CD14-positive monocyte (primary cell): ENCODE data around the gene KLHL34. TPM values are rescaled to one million over a fixed set of nuclear protein-coding genes. Genes with fewer than 3 reads are reported as not detected.

Experiments used
- DNase-seq, 3 donors: peaks; one replicate each; pipeline ENCODE4 v3.0.0-alpha.2; 2011 to 2022
- H2AFZ ChIP-seq: 2 replicates; pipeline ENCODE4 v1.6.0; 2012; ENCODE audit warnings: mild to moderate bottlenecking, low read depth, low read length, inconsistent platforms; ENCODE audit not compliant: insufficient read depth, poor library complexity, severe bottlenecking
- H3K27ac ChIP-seq, 2 donors: 1 replicate in 1 of 2; 2 replicates in 1 of 2; pipeline ENCODE4 v1.5.1; 2012 to 2013; ENCODE audit warnings: low read length in 2 of 2, control low read depth in 1 of 2, inconsistent platforms in 1 of 2, low read depth in 1 of 2, mild to moderate bottlenecking in 1 of 2
- H3K27me3 ChIP-seq, 2 donors: one replicate each; pipeline versions ENCODE4 v1.6.0 to v1.6.1; 2011 to 2013; ENCODE audit warnings: low read length in 2 of 2; ENCODE audit not compliant: control insufficient read depth in 2 of 2, insufficient read depth in 2 of 2
- H3K36me3 ChIP-seq, 2 donors: replicated peaks in 1 of 2; 1 replicate in 1 of 2; 2 replicates in 1 of 2; pipeline versions ENCODE4 v1.5.1 to v1.6.1; 2012 to 2013; ENCODE audit warnings: low read length in 2 of 2, control low read depth in 1 of 2, inconsistent platforms in 1 of 2, mild to moderate bottlenecking in 1 of 2; ENCODE audit not compliant: insufficient read depth in 2 of 2, control insufficient read depth in 1 of 2
- H3K4me1 ChIP-seq, 2 donors: 1 replicate in 1 of 2; 2 replicates in 1 of 2; pipeline versions ENCODE4 v1.5.1 to v1.6.1; 2012 to 2013; ENCODE audit warnings: low read length in 2 of 2, control low read depth in 1 of 2, inconsistent platforms in 1 of 2, mild to moderate bottlenecking in 1 of 2, moderate library complexity in 1 of 2; ENCODE audit not compliant: insufficient read depth in 2 of 2, control insufficient read depth in 1 of 2
- H3K4me2 ChIP-seq: replicated peaks from 2 replicates; pipeline ENCODE3; 2012; ENCODE audit warnings: low read length, moderate library complexity, mild to moderate bottlenecking; ENCODE audit not compliant: poor library complexity, severe bottlenecking; ENCODE audit errors: extremely low read depth
- H3K4me3 ChIP-seq, 3 experiments: fragments of 200-600 bp in 1 of 3; sonication (generic) in 1 of 3; replicated peaks in 1 of 3; 1 replicate in 2 of 3; 2 replicates in 1 of 3; pipeline ENCODE4 v1.5.1; 2011 to 2013; ENCODE audit warnings: low read length in 3 of 3, mild to moderate bottlenecking in 3 of 3, control low read depth in 2 of 3, low read depth in 2 of 3, inconsistent platforms in 1 of 3, moderate library complexity in 1 of 3
- H3K79me2 ChIP-seq: 2 replicates; pipeline ENCODE4 v1.6.0; 2012; ENCODE audit warnings: mild to moderate bottlenecking, control low read depth, inconsistent platforms, low read length, moderate library complexity; ENCODE audit not compliant: insufficient read depth
- H3K9ac ChIP-seq: 2 replicates; pipeline ENCODE4 v1.6.0; 2017; ENCODE audit warnings: low read length, mild to moderate bottlenecking; ENCODE audit not compliant: insufficient read depth, poor library complexity, severe bottlenecking
- H3K9me3 ChIP-seq, 2 donors: replicated peaks in 1 of 2; 1 replicate in 1 of 2; 2 replicates in 1 of 2; pipeline versions ENCODE4 v1.5.1 to v1.6.1; 2012 to 2013; ENCODE audit warnings: low read length in 2 of 2, control low read depth in 1 of 2; ENCODE audit not compliant: control insufficient read depth in 1 of 2, insufficient read depth in 1 of 2
- H4K20me1 ChIP-seq: 2 replicates; pipeline ENCODE4 v1.6.0; 2012; ENCODE audit warnings: mild to moderate bottlenecking, low read length, control low read depth, moderate library complexity; ENCODE audit not compliant: insufficient read depth
- H3K27ac Mint-ChIP-seq, 7 donors: one replicate each; pipeline ENCODE4 v1.8.0; 2020; ENCODE audit warnings: mild to moderate bottlenecking in 7 of 7, mixed read lengths in 7 of 7, moderate library complexity in 6 of 7, inconsistent platforms in 2 of 7
- H3K27me3 Mint-ChIP-seq, 3 donors: one replicate each; pipeline ENCODE4 v1.8.0; 2021 to 2022; ENCODE audit warnings: low read depth in 3 of 3, mild to moderate bottlenecking in 3 of 3, mixed read lengths in 3 of 3, moderate library complexity in 3 of 3, inconsistent platforms in 1 of 3
- H3K36me3 Mint-ChIP-seq, 2 donors: one replicate each; pipeline ENCODE4 v1.8.0; 2020; ENCODE audit warnings: mixed read lengths in 2 of 2, inconsistent platforms in 1 of 2, mild to moderate bottlenecking in 1 of 2
- H3K4me1 Mint-ChIP-seq: one replicate; pipeline ENCODE4 v1.8.0; 2020; ENCODE audit warnings: mild to moderate bottlenecking, mixed read lengths
- H3K4me3 Mint-ChIP-seq, 2 donors: one replicate each; pipeline ENCODE4 v1.8.0; 2020; ENCODE audit warnings: mild to moderate bottlenecking in 2 of 2, mixed read lengths in 2 of 2, moderate library complexity in 1 of 2
- H3K9me3 Mint-ChIP-seq, 7 donors: one replicate each; pipeline ENCODE4 v1.8.0; 2020 to 2022; ENCODE audit warnings: mixed read lengths in 7 of 7, mild to moderate bottlenecking in 6 of 7, moderate library complexity in 6 of 7, inconsistent platforms in 2 of 7
- WGBS: methylation state at CpG from one replicate; pipeline ENCODE4 v1.1.5; 2013; ENCODE audit warnings: missing lambda C conversion rate; ENCODE audit not compliant: insufficient coverage; 5-methylcytosine and 5-hydroxymethylcytosine counted together
- intact Hi-C, 2 donors: fragments of 100-400 bp; cut with micrococcal nuclease; formaldehyde crosslinking; loops; one replicate each; pipeline versions ENCODE4 v1.15.0 to v1.15.1; 2023
- polyA plus RNA-seq, 3 donors: library from polyadenylated mRNA; depleted of rRNA in 1 of 3; unstranded in 2 of 3; stranded (reverse) in 1 of 3; fragments of 300-500 nt in 2 of 3; fragments of >200 nt in 1 of 3; fragmentation: Illumina TruSeq in 2 of 3; gene quantifications; 1 replicate in 2 of 3; 2 replicates in 1 of 3; pipeline ENCODE4 v1.2.3, GENCODE V29; 2012 to 2021
- TF ChIP-seq, protein P1 (sequence below): fragments of 200-600 bp; IDR thresholded peaks from one replicate; pipeline ENCODE4 v1.8.0; 2022; ENCODE audit warnings: antibody characterized with exemption, mild to moderate bottlenecking

Gene KLHL34
- polyA plus RNA-seq, 3 donors = not detected

DNA sequence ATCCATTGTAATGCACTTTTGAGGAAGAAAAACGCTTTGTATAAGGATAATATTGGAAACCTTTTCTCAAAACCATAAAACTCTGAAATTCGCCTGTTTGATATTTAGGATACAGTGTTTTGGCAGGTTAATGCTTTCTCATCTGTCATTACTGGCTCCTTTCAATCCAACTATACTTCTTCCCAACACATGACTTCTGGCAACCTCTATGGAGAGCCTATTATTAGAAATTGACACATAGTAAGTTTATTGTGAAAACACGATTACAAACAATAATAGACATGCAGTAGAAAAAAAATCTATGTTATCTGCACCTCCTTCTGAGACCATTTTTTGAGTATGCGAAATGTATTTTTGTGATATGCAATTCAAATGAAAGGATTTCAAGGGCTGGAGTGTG, 4.6 kb upstream of the KLHL34 start:
- H3K27me3 Mint-ChIP-seq = peaks cover 15 to 29% (median 23%) of the 10 kb centered on the region in 3 donors

DNA sequence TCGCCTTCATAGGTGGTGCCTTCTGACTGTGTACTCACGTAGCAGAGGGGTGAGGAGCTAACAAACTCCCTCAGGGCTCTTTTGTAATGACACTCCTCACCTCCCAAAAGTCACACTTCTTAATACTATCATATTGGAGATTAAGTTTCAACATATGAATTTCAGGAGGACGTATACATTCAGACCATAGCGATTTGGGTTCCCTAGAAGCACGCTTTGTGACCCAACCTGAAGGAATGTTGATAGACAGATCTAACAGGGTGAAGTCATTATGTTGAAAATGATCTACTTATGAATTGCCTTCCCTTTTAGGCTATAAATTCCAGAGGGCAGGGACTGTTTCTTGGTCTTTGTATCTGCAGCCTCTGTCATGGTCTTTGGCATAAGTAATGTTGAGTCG, 3.2 kb upstream of the KLHL34 start:
- H3K4me1 Mint-ChIP-seq = no peaks in the 10 kb centered on the region
- peaks cover 18 to 44% (median 31%) of the 10 kb centered on the region in 3 donors for H3K27me3 Mint-ChIP-seq
- Histone ChIP-seq H3K36me3 (no peaks in the 10 kb centered on the region), H3K9ac (no peak overlapping the region), H3K27me3 (peaks cover 5 to 35% of the 10 kb centered on the region in 2 donors), H2AFZ (no peak overlapping the region), H3K4me2 (no peak overlapping the region), H3K79me2 (no peaks in the 10 kb centered on the region), H3K9me3 (peaks cover 4 to 24% of the 10 kb centered on the region in 2 donors), H3K4me3 (no peak overlapping the region), H4K20me1 (no peaks in the 10 kb centered on the region), H3K27ac (no peak overlapping the region), H3K4me1 (no peaks in the 10 kb centered on the region)
- peaks cover 2 to 18% (median 6%) of the 10 kb centered on the region in 7 donors for H3K9me3 Mint-ChIP-seq
- no peak overlapping the region for H3K27ac Mint-ChIP-seq
- DNase-seq = no peak
- H3K4me3 Mint-ChIP-seq = no peak overlapping the region
- intact Hi-C loops = no loop called here
- TF ChIP-seq, protein P1, sequence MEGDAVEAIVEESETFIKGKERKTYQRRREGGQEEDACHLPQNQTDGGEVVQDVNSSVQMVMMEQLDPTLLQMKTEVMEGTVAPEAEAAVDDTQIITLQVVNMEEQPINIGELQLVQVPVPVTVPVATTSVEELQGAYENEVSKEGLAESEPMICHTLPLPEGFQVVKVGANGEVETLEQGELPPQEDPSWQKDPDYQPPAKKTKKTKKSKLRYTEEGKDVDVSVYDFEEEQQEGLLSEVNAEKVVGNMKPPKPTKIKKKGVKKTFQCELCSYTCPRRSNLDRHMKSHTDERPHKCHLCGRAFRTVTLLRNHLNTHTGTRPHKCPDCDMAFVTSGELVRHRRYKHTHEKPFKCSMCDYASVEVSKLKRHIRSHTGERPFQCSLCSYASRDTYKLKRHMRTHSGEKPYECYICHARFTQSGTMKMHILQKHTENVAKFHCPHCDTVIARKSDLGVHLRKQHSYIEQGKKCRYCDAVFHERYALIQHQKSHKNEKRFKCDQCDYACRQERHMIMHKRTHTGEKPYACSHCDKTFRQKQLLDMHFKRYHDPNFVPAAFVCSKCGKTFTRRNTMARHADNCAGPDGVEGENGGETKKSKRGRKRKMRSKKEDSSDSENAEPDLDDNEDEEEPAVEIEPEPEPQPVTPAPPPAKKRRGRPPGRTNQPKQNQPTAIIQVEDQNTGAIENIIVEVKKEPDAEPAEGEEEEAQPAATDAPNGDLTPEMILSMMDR = no peak
- WGBS = no CpG with 5 or more reads among the region's 6 CpGs
- no peaks in the 10 kb centered on the region for H3K36me3 Mint-ChIP-seq

More for the DNA sequence above, 4.6 kb upstream of the KLHL34 start:
- no peak overlapping the region for H3K4me3 Mint-ChIP-seq
- Histone ChIP-seq H3K9me3 (peaks cover 0 to 11% of the 10 kb centered on the region in 2 donors), H4K20me1 (no peaks in the 10 kb centered on the region), H3K36me3 (no peaks in the 10 kb centered on the region), H3K4me3 (no peak overlapping the region), H3K27me3 (peaks cover 5 to 20% of the 10 kb centered on the region in 2 donors), H3K27ac (no peak overlapping the region), H3K79me2 (no peaks in the 10 kb centered on the region), H2AFZ (no peak overlapping the region), H3K9ac (no peak overlapping the region), H3K4me2 (no peak overlapping the region), H3K4me1 (no peaks in the 10 kb centered on the region)
- TF ChIP-seq, protein P1 = no peak
- peaks cover 0 to 8% (median 2%) of the 10 kb centered on the region in 7 donors for H3K9me3 Mint-ChIP-seq
- H3K36me3 Mint-ChIP-seq = no peaks in the 10 kb centered on the region
- H3K4me1 Mint-ChIP-seq = no peaks in the 10 kb centered on the region
- H3K27ac Mint-ChIP-seq = no peak overlapping the region
- DNase-seq = no peak
- no CpG with 5 or more reads among the region's 4 CpGs for WGBS
- intact Hi-C loops = no loop called here
